H1 (cell line): ENCODE measurements around the gene TNNT3. TPM values are rescaled to one million over a fixed set of nuclear protein-coding genes. Genes with fewer than 3 reads are reported as not detected.

Source experiments
- CTCF ChIA-PET: fragments of 300-600 bp; sonication (Branson Sonifier 250); formaldehyde crosslinking; loops from one replicate; lab custom pipeline; 2021; ENCODE audit not compliant: partially characterized antibody; lab: Charles Lee
- POLR2A ChIA-PET: fragments of 300-600 bp; sonication (Branson Sonifier 250); formaldehyde crosslinking; loops from one replicate; lab custom pipeline; 2021; ENCODE audit warnings: inconsistent platforms; ENCODE audit not compliant: partially characterized antibody; lab: Charles Lee
- DNase-seq, 2 experiments: peaks; one replicate each; pipeline versions ENCODE4 v3.0.0 to v3.0.0-alpha.2; 2010 to 2022; ENCODE audit warnings: low spot score in 2 of 2, low read depth in 1 of 2, mixed read lengths in 1 of 2
- FAIRE-seq: peaks from 2 replicates; lab custom pipeline; 2011; peaks lifted over from hg19 to GRCh38; lab: Jason Lieb, UNC
- H2AFZ ChIP-seq: 2 replicates; pipeline ENCODE4 v1.8.1; 2012; ENCODE audit warnings: low read length, inconsistent platforms
- H2AK5ac ChIP-seq: 2 replicates; pipeline ENCODE4 v1.6.1; 2013; ENCODE audit warnings: low read depth, low read length
- H2BK120ac ChIP-seq: replicated peaks from 2 replicates; pipeline ENCODE3; 2013; ENCODE audit warnings: low read depth, low read length, inconsistent platforms
- H2BK12ac ChIP-seq: 2 replicates; pipeline ENCODE4 v1.6.1; 2013; ENCODE audit warnings: low read depth, low read length
- H2BK15ac ChIP-seq: 2 replicates; pipeline ENCODE4 v1.6.1; 2013; ENCODE audit warnings: low read length
- H2BK20ac ChIP-seq: 2 replicates; pipeline ENCODE4 v1.6.1; 2013; ENCODE audit warnings: low read length
- H2BK5ac ChIP-seq: 2 replicates; pipeline ENCODE4 v1.6.1; 2013; ENCODE audit warnings: low read depth, low read length
- H3K14ac ChIP-seq: 2 replicates; pipeline ENCODE4 v1.6.1; 2013; ENCODE audit warnings: inconsistent platforms; ENCODE audit not compliant: insufficient read length
- H3K18ac ChIP-seq: 2 replicates; pipeline ENCODE4 v1.6.1; 2013; ENCODE audit warnings: low read length; ENCODE audit errors: extremely low read depth
- H3K23ac ChIP-seq: 2 replicates; pipeline ENCODE4 v1.6.1; 2013; ENCODE audit warnings: inconsistent platforms; ENCODE audit not compliant: insufficient read length
- H3K23me2 ChIP-seq: 2 replicates; pipeline ENCODE4 v1.6.1; 2013; ENCODE audit warnings: low read depth, low read length
- H3K27ac ChIP-seq: 2 replicates; pipeline ENCODE4 v1.6.1; 2011; ENCODE audit warnings: low read depth, low read length, inconsistent platforms
- H3K27me3 ChIP-seq, 4 experiments: replicated peaks in 1 of 4; 1 replicate in 1 of 4; 2 replicates in 3 of 4; pipeline versions ENCODE4 v1.6.1 to v1.8.1; 2011 to 2013; ENCODE audit warnings: low read length in 3 of 4, mild to moderate bottlenecking in 3 of 4, inconsistent platforms in 2 of 4, mixed read lengths in 2 of 4, moderate library complexity in 1 of 4; ENCODE audit not compliant: control insufficient read depth in 3 of 4, insufficient read depth in 3 of 4; ENCODE audit errors: extremely low read depth in 1 of 4
- H3K36me3 ChIP-seq, 4 experiments: 2 replicates each; pipeline versions ENCODE4 v1.6.1 to v1.8.1; 2011 to 2013; ENCODE audit warnings: mild to moderate bottlenecking in 4 of 4, low read length in 3 of 4, moderate library complexity in 2 of 4, control low read depth in 1 of 4, inconsistent platforms in 1 of 4; ENCODE audit not compliant: insufficient read depth in 4 of 4, control insufficient read depth in 2 of 4
- H3K4ac ChIP-seq: replicated peaks from 2 replicates; pipeline ENCODE3; 2013; ENCODE audit warnings: low read length, low read depth, mixed read lengths, inconsistent platforms; ENCODE audit not compliant: insufficient read length
- H3K4me1 ChIP-seq, 4 experiments: replicated peaks in 1 of 4; 1 replicate in 1 of 4; 2 replicates in 3 of 4; pipeline versions ENCODE4 v1.6.1 to v1.8.1; 2011 to 2013; ENCODE audit warnings: low read length in 3 of 4, inconsistent platforms in 2 of 4, mixed read lengths in 1 of 4; ENCODE audit not compliant: insufficient read depth in 4 of 4, control insufficient read depth in 3 of 4
- H3K4me2 ChIP-seq, 2 experiments: 2 replicates each; pipeline versions ENCODE4 v1.6.1 to v1.8.1; 2011 to 2013; ENCODE audit warnings: low read depth in 2 of 2, low read length in 2 of 2, control low read depth in 1 of 2, inconsistent platforms in 1 of 2, mild to moderate bottlenecking in 1 of 2; ENCODE audit not compliant: insufficient read depth in 1 of 2
- H3K4me3 ChIP-seq, 4 experiments: fragments of 200-600, 300-600 bp in 1 of 4; sonication (generic), shearing (Covaris generic), sonication (Bioruptor Twin) in 1 of 4; 2 replicates each; pipeline versions ENCODE4 v1.5.1 to v1.8.1; 2011 to 2016; ENCODE audit warnings: low read length in 4 of 4, low read depth in 3 of 4, control low read depth in 2 of 4, inconsistent platforms in 2 of 4, mild to moderate bottlenecking in 2 of 4, mixed read lengths in 1 of 4, moderate library complexity in 1 of 4; ENCODE audit not compliant: insufficient read depth in 2 of 4; ENCODE audit errors: extremely low read depth in 1 of 4
- H3K56ac ChIP-seq: replicated peaks from 2 replicates; pipeline ENCODE3; 2013; ENCODE audit warnings: low read depth, mild to moderate bottlenecking, mixed read lengths, low read length, inconsistent platforms; ENCODE audit not compliant: insufficient read length
- H3K79me1 ChIP-seq: 2 replicates; pipeline ENCODE4 v1.6.1; 2013; ENCODE audit warnings: low read depth, low read length, control low read depth
- H3K79me2 ChIP-seq, 2 experiments: 2 replicates each; pipeline versions ENCODE4 v1.6.1 to v1.8.1; 2012 to 2013; ENCODE audit warnings: low read length in 2 of 2, mild to moderate bottlenecking in 2 of 2, inconsistent platforms in 1 of 2; ENCODE audit not compliant: insufficient read depth in 2 of 2, control insufficient read depth in 1 of 2
- H3K9ac ChIP-seq, 4 experiments: replicated peaks in 1 of 4; 1 replicate in 1 of 4; 2 replicates in 3 of 4; pipeline versions ENCODE4 v1.6.1 to v1.8.1; 2011 to 2013; ENCODE audit warnings: low read depth in 3 of 4, low read length in 3 of 4, control low read depth in 2 of 4, mild to moderate bottlenecking in 2 of 4, moderate library complexity in 2 of 4, inconsistent platforms in 1 of 4; ENCODE audit errors: extremely low read depth in 1 of 4
- H3K9me3 ChIP-seq, 2 experiments: 2 replicates each; pipeline versions ENCODE4 v1.6.1 to v1.8.1; 2012 to 2013; ENCODE audit warnings: mild to moderate bottlenecking in 2 of 2, moderate library complexity in 2 of 2, control low read depth in 1 of 2, inconsistent platforms in 1 of 2, low read depth in 1 of 2, low read length in 1 of 2, mixed read lengths in 1 of 2; ENCODE audit not compliant: insufficient read depth in 2 of 2
- H4K20me1 ChIP-seq, 2 experiments: replicated peaks in 1 of 2; 2 replicates each; pipeline versions ENCODE3 to v1.8.1; 2011 to 2013; ENCODE audit warnings: inconsistent platforms in 2 of 2, low read length in 2 of 2, mild to moderate bottlenecking in 1 of 2; ENCODE audit not compliant: insufficient read depth in 2 of 2, control insufficient read depth in 1 of 2
- H4K5ac ChIP-seq: 2 replicates; pipeline ENCODE4 v1.6.1; 2013; ENCODE audit warnings: low read length, low read depth, mixed read lengths, inconsistent platforms; ENCODE audit not compliant: insufficient read length
- H4K8ac ChIP-seq: 2 replicates; pipeline ENCODE4 v1.8.0; 2013; ENCODE audit warnings: mild to moderate bottlenecking, moderate library complexity, low read length, inconsistent platforms; ENCODE audit not compliant: insufficient read depth; ENCODE audit errors: extremely low read depth
- H4K91ac ChIP-seq: replicated peaks from 2 replicates; pipeline ENCODE3; 2013; ENCODE audit warnings: low read length, mixed read lengths, inconsistent platforms; ENCODE audit not compliant: insufficient read length
- EGR1 ChIP-seq: IDR thresholded peaks from 2 replicates; pipeline ENCODE4 v1.6.1; 2011; ENCODE audit warnings: low read depth, low read length, borderline replicate concordance
- RAD21 ChIP-seq, 2 experiments: IDR thresholded peaks in 1 of 2; conservative IDR thresholded peaks in 1 of 2; 2 replicates each; pipeline ENCODE4 v1.6.1; 2011; ENCODE audit warnings: low read depth in 2 of 2, low read length in 2 of 2, improper control_type of control experiment in 1 of 2, inconsistent platforms in 1 of 2, mild to moderate bottlenecking in 1 of 2, moderate library complexity in 1 of 2
- SAP30 ChIP-seq: fragments of 300-600 bp; sonication (generic); IDR thresholded peaks from 2 replicates; pipeline ENCODE4 v1.7.1; 2012; ENCODE audit warnings: low read length, moderate library complexity, mild to moderate bottlenecking, inconsistent platforms; ENCODE audit not compliant: insufficient read depth, insufficient replicate concordance
- SIRT6 ChIP-seq: IDR thresholded peaks from one replicate; pipeline ENCODE4 v1.7.1; 2012; ENCODE audit warnings: low read length, inconsistent platforms
- ZNF274 ChIP-seq: IDR thresholded peaks from 2 replicates; pipeline ENCODE4 v1.7.0; 2012; ENCODE audit warnings: low read length, borderline replicate concordance; ENCODE audit errors: extremely low read depth
- WGBS, 2 experiments: shearing (Covaris generic) in 1 of 2; methylation state at CpG; one replicate each; pipeline versions ENCODE4 v1.1.6 to v1.1.7; 2013 to 2015; ENCODE audit warnings: low lambda C conversion rate in 2 of 2, mixed read lengths in 2 of 2, inconsistent platforms in 1 of 2, low coverage in 1 of 2, missing lambda C conversion rate in 1 of 2; ENCODE audit not compliant: insufficient replicate concordance in 2 of 2, insufficient coverage in 1 of 2, insufficient read length in 1 of 2; ENCODE audit errors: extremely low coverage in 1 of 2, missing lambda C conversion rate in 1 of 2; 5-methylcytosine and 5-hydroxymethylcytosine counted together
- polyA plus RNA-seq, 7 experiments: library from polyadenylated mRNA; depleted of rRNA in 3 of 7; stranded (reverse) in 5 of 7; unstranded in 2 of 7; fragments of >200 nt in 5 of 7; fragments of 200-250 nt in 2 of 7; gene quantifications; 1 replicate in 5 of 7; 2 replicates in 1 of 7; 4 replicates in 1 of 7; pipeline versions ENCODE4 v1.2.1 to v1.2.3, GENCODE V29; 2011 to 2013; ENCODE audit warnings: missing spikeins in 2 of 7, mixed read lengths in 2 of 7
- total RNA-seq: library from RNA; stranded (reverse); fragmentation: NEBNext Ultra II Directional; extraction: Animal tissue kit (Norgen Biotek cat#: 25700); gene quantifications from 2 replicates; pipeline ENCODE4 v1.2.1, GENCODE V29; 2021

The TNNT3 gene
- total and polyA plus RNA-seq, 2 of the 8 experiments (the other 6 are each of a cell fraction or from before 2014, with no cell fraction given): not detected

- no peak for FAIRE-seq
- CTCF ChIA-PET: interaction anchor here (1.3 to 4.8 kb wide), 18 partner anchors 10 to 271 kb away, joined by 3 to 170 read pairs (median 11); partner anchors contain the start of genes PRR33, SYT8 and TNNI2
Measured at GRCh38 chr11:1880746-1881441, 38.6 kb upstream of the TNNT3 start.

More at GRCh38 chr11:1880746-1881441, 38.6 kb upstream of the TNNT3 start:
- no peaks in the 10 kb centered on the region for H3K9me3 ChIP-seq
- peak overlapping the region; percentile 50; the same call in 1 of the 2 replicates for H2BK12ac ChIP-seq
- H2AK5ac ChIP-seq: 0 out of 2 replicates have a peak overlapping the region, but pooled peaks have one; percentile 82
- H4K8ac ChIP-seq: peak overlapping the region; percentile 75; the same call in 1 of the 2 replicates
- no peak overlapping the region for H2AFZ ChIP-seq
- H3K79me2 ChIP-seq: no peaks in the 10 kb centered on the region
- no peak overlapping the region for H3K14ac ChIP-seq
- peaks cover 0 to 5% (median 2%) of the 10 kb centered on the region in 4 experiments; a peak in 3 of 7 replicates for H3K4me1 ChIP-seq
- no peaks in the 10 kb centered on the region for H3K36me3 ChIP-seq
- no peak for DNase-seq
- peak overlapping the region; percentile 42 for H4K91ac ChIP-seq
- peaks cover 14% of the 10 kb centered on the region; the same call in 1 of the 2 replicates for H3K23me2 ChIP-seq
- POLR2A ChIA-PET: no interaction called here
- H3K9ac ChIP-seq: no peak overlapping the region
- H4K20me1 ChIP-seq: no peaks in the 10 kb centered on the region
- no peak overlapping the region for H3K18ac ChIP-seq
- 0 out of 2 replicates have a peak overlapping the region, but pooled peaks have one; percentile 52 for H2BK5ac ChIP-seq
- H3K27ac ChIP-seq: no peak overlapping the region
- H2BK20ac ChIP-seq: no peak overlapping the region
- TF ChIP-seq ZNF274: no peak
- no peak for TF ChIP-seq EGR1
- no peak for TF ChIP-seq SAP30
- no peak for TF ChIP-seq SIRT6
- TF ChIP-seq RAD21 (IDR thresholded peaks at IDR 0.05 in 1 of 2, conservative IDR thresholded peaks at IDR 0.05 in 1 of 2; ENCODE audit: low read depth in 2 of 2, low read length in 2 of 2): no peak
- TF ChIP-seq, all 59 proteins: peak for 0
- Histone ChIP-seq H2BK120ac (no peak overlapping the region), H4K5ac (no peak overlapping the region), H3K4me3 (no peak overlapping the region), H3K4ac (no peak overlapping the region), H2BK15ac (0 out of 2 replicates have a peak overlapping the region, but pooled peaks have one; percentile 92), H3K79me1 (no peaks in the 10 kb centered on the region), H3K23ac (no peak overlapping the region), H3K27me3 (no peaks in the 10 kb centered on the region; a peak in 1 of 7 replicates), H3K4me2 (no peak overlapping the region), H3K56ac (no peak overlapping the region)
- WGBS, 2 experiments: 82% methylated on average over 7 of the region's 9 CpGs; no CpG with 5 or more reads in 1 of the 2 experiments
